GM21737 (cell line): Measurements from ENCODE around the gene ATP2B3.
A peak's percentile ranks its signal among the peaks of the same experiment; 100 is the strongest.
"Not testable (repeated sequence)": the region's sequence is repeated elsewhere in the genome, so short reads cannot be mapped to it uniquely, and the experiment has no call there.

Experiments
- ATAC-seq: cut with Tn5 transposase; IDR thresholded peaks from one replicate; pipeline ENCODE4 v1.9.1; 2021; ENCODE audit warnings: mild to moderate bottlenecking, moderate library complexity; ENCODE audit not compliant: unreplicated experiment

ATP2B3 gene

DNA sequence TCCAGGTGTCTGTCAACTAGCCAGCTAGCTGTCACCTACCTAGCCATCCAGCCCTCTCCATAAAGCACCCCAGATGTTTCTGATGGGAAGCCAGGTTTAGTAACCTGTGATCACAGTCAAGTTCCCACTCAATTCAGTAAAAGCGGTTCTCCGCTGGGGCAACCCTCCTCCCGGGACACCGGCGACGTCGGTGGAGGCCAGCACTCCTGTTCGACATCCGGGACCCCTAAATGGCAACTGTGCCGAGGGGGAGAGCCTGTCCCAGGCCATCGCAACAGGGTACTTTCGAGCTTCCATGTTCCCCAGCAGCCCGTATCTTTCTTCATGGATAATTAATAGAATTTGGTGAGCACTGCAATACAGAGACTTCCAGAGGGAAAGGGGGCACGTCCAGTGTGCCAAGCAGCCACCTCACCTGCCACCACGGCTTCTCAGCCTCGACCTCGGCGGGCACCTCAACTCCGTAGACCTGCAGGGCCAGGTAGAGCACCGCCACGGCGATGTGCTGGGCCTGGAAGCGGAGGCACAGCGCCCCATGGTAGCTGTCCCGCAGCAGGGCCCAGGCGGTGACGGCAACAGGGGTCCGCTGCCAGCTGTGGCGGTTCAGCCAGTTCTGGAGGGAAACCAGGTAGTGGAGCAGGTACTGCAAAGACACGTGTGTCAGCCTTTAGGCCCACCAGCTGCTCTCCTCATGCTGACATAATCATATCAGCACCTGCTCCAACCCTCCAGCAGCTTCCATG lies 74.8 kb downstream of the ATP2B3 start:
- no peak for ATAC-seq

DNA sequence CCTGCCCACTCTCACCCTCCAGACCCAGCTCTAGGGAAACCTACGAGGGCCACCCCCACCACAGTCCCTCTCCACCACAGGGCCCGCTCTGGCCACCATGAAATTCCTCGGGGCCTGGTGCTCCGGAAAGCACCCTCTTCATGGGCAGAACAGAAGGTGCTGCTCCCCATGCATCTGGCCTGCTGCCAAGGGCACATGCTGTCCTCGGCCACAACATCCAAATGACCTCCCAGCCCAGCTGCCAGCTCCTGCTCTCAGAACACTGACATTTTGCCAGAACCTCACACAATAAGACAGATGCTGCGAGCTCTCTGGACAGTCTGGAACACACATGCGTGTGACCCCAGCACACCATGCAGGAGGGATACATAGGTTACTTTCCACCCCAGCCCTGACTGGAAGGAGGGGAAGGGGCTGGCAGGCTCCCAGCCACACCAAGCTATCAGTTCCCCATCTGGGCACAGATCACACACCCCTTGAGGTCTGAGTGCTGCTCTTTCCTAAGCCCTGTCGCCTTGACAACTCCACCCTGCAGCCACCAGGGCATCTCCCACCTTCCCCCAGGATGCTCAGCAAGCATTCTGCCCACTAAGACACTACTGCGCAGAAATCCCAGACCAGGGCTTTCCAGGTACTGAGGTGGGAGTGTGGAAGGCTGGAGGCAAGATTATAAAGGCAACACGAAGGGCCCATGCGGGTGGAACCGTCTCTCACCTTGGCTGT lies 75.7 kb downstream of the ATP2B3 start:
- no peak for ATAC-seq

DNA sequence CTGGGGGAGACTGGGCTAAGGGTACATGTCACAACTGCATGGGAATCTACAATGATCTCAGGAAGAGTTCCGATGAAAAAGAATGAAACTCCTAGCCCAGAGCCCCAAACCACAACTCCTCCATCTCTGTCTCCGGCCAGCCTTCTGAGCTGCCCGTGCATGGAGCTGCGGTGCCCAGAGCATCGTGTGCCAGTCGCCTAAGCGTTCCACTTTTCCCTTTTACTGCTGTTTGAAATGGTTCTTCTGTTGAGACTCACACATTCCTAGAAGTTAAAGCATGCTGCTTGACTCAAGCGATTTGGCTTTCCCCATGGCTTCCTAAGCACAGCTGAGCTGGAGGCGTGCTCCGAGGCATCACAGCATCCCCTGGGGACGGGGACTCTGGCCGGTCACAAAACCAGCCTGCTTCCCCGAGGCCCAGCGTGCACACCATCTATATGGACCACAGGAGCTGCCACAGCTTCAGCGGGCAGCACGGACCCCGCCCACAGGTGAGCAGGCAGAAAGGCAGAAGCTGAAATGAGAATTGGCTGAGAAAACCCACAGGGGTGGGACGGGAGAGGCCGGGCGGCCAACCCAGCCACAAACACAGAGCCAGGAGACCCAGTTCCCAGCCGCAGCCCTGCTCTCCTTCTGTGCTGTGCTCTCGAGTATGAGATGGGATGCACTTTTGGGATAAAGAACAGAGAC lies 76.5 kb downstream of the ATP2B3 start:
- ATAC-seq: no peak

DNA sequence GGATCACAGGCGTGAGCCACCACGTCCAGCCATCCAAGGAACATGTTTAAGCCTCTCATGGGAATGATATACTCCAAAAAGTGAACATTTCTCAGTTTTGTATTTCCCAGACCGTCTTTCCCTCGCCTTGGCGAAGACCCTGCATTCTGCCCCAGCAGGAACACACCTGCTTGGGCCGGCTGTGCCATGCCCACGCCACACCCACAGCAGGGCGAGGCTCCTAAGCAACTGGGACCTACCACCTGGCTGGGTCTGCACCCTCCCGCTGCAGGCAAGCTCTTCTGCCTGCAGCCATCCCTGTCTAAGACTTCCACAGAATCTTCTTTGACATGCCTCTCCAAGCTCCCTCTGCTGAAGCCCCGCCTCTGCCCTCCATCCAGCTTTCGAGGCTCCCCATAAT lies 77.9 kb downstream of the ATP2B3 start:
- no peak for ATAC-seq

DNA sequence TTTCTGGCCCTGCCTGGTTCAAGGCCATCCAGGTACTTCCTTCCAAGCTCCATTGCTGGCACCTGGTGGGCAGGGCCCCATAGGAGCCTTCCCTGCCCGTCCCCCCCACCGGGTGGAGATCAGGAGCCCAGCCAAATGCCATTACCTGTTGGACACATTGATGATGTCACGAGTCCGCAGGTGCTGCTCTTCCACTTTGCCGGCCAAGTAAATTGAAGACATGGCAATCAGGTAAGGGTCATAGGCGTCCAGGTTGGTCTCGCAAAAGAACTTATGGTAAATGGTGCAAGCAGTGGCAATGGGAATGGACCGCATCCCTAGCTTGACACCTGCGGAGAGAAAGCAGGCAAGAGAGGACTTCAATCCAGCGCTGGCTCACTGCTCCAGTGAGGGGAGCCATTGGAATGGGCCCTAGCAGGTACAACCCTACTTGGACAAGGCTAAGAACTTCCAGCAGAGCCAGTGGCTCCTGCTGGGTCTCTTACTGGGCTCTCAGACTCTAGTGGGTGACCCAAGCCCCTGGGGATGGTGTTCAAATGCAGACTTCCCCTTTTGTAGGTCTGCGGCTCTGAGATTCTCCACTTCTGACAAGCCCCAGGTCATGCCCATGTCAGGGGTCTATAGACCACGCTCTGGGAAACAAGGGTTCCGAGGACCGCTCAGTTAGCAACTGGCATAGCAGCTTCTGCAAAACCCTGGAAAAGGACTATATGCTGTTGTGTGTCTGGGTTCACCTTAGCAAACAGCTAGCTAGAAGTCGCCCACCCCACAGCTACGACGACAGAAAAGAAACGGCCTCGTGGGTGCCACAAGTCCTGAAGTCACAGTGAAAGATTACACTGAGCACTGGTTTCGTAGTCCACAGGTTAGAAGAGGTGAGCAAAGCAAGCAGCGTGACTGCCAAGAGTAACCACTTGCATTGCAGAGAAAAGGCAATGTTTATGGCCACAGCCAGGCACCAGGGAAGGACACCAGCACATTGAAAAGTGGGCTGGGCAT lies 78.7 kb downstream of the ATP2B3 start:
- ATAC-seq: no peak

DNA sequence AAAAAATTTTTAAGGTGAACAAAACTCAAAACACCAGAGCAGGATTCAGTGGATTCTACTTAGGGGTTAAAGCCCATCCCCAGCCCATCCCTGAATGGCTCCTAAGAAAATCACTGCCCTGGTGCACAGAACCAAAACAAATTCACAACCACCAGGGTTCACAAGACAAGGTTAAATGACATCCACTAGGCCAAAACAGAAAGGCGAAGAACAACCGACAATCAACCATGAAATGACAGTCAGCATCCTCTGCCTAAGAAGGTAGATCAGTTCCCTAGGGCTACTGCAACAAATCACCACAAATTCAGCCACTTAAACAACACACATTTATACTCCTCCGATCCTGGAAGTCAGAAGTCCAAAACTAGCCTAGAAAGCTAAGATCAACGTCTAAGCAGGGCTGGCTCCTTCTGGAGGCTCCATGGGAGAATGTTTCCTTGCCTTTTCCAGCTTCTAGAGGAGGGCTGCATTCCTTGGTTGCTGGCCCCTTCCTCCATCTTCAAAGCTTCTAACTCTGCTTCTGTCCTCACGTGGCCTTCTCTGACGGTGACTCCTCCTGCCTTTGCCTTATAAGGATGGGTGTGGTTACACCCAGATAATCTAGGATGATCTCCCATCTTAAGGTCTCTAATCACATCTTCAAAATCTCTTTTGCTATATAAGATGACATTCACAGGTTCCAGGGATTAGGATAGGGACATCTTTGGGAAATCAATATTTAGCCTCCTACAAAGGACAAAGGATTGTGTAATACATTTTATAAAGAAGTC lies 79.7 kb downstream of the ATP2B3 start:
- ATAC-seq: no peak

DNA sequence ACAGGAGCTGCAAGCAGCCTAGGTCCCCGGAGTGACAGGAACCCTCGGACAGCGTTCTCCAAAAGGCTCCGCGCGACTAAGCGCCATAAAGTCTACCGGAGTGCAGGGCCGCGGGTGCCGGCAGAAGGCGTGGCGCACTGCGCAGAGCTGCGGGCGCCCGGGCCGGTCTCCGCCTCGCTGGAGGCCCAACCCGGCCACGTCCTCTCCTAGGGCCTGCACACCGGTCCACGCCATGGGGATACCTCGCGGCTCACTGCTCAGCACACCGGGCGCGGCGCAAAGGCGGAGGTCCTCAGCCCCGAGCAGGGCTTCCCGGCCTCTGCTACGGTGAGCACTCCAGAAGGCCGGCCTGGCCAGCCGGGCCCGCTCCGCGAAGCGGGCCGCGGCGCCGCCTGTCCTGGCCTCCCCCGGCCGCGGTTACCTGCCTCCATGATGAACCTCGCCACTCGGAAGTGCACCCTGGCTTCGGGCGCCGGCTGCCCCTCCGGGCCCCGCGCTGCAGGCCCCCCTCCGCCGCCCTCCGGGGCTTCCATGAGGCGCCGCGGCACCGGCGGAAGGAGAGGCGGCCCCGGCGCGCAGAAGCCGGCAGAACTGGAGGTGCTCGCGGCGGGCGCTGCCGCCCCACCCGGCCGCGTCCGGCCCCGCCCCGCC lies 81.2 kb downstream of the ATP2B3 start, which contains the start of gene CCNQ:
CCNQ (minus strand) TSS at position 599 of the 651 bp plus-strand sequence; CDS start at position 533, 66 bp downstream.
- ATAC-seq: peak; percentile 54

DNA sequence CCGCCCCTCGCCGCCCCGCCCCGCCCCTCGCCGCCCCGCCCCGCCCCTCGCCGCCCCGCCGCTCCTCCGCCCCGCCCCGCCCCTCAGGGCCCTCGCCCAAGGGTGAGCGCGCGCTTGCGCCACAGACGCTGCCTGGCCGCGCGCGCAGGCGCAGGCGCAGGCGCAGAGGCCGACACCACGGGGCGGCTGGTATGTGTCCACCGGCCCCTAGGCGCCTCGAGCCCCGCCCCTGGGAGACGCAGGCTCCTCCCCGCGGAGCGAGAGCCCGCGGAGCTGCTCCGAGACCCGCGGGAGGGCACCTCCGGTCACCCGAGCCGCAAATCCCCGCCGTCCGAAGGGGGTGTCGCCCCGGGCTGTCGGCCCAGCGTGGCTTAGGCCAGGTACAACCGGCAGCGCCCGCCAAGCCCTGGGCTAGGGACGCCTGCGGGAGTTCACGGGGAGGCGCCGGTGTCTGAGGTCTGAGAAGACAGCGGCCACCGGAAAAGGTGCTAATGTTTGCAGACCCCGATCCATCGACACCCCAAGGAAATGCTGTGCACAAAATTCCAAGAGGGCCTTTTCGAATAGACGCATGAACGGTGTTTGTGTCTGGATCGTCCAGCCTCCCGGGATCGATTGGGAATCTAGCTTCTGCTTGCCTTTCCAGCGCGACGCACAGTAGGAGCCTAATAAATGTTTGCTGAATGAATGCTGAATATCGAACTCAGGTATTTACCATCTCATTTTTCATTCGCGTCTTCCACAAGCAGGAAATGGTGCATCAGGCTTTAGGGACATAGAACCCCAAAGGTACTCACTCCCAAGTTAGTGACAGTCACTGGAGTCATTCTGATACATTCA lies 82.0 kb downstream of the ATP2B3 start:
- peak; percentile 87 for ATAC-seq

DNA sequence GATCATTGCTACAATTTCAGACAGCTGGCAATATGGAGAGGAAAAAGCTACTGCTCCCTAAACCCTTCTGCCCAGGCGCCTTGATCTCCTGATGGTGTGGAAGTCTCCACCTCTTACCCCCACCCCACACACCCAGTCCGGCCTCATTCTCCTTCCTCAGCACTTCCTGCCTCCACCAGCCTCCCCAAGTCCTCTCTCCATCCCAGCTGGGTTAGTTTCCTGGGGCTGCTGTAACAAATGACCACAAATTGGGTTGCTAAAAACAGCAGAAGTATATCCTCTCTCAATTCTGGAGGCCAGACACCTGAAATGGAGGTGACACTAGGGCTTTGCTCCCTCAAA lies 82.6 kb downstream of the ATP2B3 start:
- ATAC-seq: no peak

DNA sequence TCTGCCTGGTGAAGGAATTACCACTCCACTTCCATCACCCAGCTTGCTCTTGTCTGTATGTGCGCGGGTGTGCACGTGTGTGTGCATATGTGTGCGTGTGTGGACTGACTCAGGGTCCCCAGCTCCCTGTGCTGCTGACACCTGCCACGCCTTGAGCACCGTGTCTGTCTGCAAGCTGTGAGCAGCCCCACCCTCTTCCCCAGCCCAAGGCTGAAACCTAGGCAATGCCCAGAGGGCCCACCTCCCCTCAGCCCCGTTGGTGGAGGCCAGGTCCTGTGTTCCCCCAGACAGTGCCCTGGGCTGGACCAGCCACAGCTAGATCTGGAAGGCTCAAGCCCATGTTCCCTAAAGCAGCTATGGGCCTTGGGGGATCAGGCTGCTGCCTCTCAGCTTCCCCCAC lies 83.5 kb downstream of the ATP2B3 start:
- ATAC-seq: no peak

DNA sequence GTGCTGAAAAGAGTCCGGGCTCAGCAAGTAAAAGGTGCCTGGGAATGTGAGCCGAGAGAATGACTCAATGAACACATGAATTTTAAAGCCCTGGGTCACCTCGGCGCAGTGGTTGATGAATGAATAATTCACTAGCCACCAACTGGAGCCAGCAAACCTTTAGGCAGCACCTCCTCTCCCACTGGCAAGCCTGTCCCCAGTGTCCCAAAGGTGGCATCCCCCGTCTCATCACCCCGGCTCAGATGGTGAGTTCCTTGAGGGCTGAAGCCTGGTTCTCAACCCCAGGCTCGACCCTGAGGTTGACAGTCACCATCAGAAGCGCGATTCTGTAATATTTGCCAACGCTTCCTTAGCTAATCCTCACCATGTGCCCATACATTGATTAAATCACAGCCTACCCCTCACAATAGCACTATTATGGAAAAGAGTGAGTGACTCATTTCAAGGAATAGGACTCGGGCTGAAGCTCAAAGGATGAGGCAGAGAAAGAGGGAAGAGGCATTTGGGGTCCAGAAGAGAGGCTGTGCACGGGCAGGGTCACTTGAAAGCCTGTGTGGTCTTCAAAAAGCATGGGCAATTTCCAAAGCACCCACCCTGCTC lies 84.2 kb downstream of the ATP2B3 start:
- no peak for ATAC-seq

DNA sequence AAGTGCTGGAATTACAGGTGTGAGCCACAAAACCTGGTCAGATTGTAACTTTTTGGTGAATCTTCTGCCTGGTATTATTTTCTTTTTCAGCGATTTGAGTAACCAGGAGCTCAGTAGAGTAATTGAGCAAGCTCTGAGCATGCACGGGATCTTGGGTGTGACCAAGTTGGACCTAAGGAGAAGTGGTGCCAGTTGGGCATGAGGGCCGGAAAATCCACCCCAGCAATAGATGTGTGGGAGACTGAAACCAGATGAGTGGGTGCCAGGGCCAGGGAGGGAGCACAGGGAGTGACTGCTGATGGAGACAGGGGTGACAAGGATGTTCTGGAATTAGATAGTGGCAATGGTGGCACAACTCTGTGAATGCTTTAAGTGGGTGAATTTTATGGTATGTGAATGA lies 85.2 kb downstream of the ATP2B3 start:
- ATAC-seq: no peak

DNA sequence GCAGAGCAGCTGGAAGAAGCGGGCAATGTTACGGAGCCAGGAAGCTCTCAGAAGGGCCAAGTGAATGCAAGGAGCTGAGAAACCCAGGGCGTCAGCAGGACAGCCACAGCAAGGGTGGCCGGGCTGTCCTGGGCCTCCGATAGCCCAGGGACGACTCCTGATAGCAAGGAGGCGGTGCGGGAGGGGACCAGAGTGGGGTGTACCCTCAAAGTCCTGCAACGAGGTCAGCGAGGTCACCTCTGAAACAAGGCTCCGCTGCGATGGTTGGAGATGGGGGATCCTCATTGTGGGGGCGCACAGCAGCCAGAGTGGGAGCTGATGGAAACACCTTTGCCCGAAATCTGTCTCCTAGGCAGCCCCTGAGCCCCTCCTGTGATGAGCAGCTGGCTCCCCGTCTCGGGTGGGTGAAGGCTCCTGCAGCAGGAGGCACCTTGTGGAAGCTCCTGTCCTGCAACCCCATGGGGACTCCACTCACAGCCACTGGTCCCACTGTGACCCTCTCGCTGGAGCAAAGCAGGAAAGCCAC lies 85.8 kb downstream of the ATP2B3 start:
- ATAC-seq: no peak

DNA sequence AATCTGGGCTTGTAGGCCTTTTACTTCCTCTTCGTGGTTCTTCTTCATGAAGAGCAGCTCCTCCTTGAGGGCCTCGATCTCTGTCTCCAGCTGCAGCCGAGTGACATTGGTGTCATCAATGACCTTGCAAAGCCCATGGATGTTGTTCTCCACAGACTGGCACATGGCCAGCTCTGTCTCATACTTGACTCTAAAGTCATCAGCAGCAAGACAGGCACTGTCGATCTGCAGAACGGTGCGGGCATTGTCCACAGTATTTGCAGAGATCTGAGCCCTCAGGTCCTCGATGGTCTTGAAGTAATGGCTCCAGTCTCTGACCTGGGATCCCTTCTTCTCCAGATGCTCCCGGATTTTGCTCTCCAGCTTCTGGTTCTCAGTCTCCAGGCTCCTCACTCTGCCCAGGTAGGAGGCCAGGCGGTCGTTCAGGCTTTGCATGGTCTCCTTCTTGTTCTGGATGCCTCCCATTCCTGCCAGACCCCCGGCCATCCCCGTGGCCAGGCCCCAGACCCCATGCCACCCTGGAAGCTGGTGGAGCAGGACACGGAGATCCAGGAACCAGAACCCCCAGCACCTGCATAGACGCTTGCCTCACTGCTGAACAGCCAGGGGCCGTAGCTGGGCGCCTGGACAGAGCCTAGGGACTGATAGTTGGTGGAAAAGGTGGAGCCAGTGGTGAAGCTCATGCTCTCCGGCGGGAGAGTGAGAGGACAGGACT lies 87.4 kb downstream of the ATP2B3 start:
- not testable (repeated sequence) for ATAC-seq

DNA sequence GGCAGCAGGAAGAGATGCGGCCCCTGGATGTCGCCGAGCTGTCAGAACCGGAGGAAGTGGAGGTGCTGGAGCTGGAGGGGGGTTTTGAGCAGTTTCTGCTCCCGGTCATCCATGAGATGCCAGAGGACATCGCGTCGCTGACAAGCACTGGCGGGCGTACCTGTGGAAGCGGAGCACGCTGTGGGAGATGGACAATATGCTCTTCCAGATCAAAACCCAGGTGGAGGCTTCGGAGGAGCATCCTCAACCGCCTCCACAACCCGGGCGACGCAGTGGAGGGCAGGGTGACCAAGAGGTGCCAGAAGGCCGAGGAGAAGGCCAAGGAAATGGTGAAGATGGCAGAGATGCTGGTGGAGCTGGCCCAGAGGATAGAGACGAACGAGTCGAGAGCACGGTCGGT lies 89.1 kb downstream of the ATP2B3 start:
- ATAC-seq: no peak

DNA sequence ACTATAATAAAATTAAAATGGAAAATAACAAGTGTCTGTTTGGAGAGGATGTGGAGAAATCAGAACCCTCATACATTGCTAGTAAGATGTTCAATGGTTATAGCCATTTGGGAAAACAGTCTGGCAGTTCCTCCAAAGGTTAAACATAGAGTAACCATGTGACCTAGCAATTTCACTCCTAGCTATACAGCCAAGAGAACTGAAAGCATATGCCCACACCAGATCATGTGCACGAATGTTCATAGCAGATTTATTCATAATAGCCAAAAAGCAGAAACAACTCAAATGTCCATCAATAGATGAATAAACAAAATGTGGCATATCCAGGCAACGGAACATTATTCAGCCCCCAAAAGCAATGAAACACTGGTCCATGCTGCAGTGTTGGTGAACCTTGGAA lies 90.9 kb downstream of the ATP2B3 start:
- ATAC-seq: no peak

DNA sequence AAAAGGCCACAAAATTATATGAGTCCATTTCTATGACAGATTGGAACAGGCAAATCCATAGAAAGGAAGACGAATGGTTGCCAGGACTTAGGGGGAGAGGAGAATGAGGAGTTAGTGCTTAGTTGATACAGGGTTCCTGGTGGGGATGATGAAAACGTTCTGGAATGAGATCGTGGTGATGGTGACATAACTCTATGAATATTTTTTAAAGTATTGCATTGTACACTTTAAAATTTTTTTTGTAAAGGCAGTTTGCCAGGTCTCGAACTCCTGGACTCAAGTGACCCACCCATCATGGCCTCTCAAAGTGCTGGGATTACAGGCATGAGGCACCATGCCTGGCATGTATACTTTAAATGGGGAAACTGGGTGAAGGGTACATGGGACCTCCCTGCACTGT lies 91.4 kb downstream of the ATP2B3 start:
- ATAC-seq: no peak
